Right renal pelvis (tissue), 4 donors: ENCODE measurements around the gene NUBPL. TPM values are rescaled to one million over a fixed set of nuclear protein-coding genes. Genes with fewer than 3 reads are reported as not detected.
"Not testable (repeated sequence)": the region's sequence is repeated elsewhere in the genome, so short reads cannot be mapped to it uniquely, and the experiment has no call there.

Experiments
- DNase-seq, 4 donors: peaks; one replicate each; pipeline ENCODE4 v3.0.0-alpha.2; 2013; ENCODE audit warnings: low read depth in 4 of 4, low spot score in 3 of 4, missing footprints in 1 of 4
- polyA plus RNA-seq, 4 donors: library from polyadenylated mRNA; unstranded; fragments of 120-200 nt; gene quantifications; one replicate each; pipeline ENCODE4 v1.2.1, GENCODE V29; 2013; ENCODE audit not compliant: insufficient read length in 4 of 4

NUBPL gene
- polyA plus RNA-seq, 4 donors = 15.1 to 19.7 (median 17.4) TPM

DNA sequence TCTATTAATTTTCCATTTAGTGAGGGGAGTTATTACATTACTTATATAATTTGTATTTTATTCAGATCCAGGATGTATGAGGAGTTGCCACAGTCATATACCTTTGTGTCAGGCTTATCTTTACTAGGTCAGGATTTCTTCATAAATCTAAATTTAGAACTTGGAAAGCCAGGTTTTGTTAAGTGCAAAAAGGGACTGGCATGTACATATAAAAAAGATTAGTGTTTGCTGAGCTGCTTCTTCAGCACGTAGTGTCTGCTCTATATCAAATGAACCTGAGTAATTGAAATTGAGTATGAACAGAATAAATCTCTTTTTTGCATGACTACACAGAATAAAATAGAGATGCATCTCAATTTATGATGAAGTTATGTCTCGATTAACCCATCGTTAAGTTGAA lies 157.4 kb downstream of the NUBPL start:
- DNase-seq = no peak

DNA sequence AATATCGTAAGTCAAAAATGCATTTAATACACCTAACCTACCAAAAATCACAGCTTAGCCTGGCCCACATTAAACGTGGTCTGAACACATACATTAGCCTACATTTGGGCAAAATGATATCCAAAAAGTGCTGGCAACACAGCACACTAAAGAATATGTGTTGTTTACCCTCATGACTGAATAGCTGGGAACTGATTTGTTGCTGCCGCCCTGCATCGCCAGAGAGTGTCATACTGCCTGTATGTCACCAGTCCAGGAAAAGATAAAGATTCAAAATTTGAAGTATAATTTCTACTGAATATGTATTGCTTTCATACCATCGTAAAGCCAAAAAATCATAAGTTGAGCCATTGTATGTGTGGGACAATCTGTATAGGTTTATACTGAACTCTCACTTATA lies 157.8 kb downstream of the NUBPL start:
- DNase-seq = no peak

- DNase-seq = no peak
Observed at GRCh38 chr14:31726337-31726736, 165.1 kb downstream of the NUBPL start.

GRCh38 chr14:31727797-31728196 lies 166.6 kb downstream of the NUBPL start:
- no peak for DNase-seq

GRCh38 chr14:31740688-31741087 lies 179.5 kb downstream of the NUBPL start:
- DNase-seq = no peak

DNA sequence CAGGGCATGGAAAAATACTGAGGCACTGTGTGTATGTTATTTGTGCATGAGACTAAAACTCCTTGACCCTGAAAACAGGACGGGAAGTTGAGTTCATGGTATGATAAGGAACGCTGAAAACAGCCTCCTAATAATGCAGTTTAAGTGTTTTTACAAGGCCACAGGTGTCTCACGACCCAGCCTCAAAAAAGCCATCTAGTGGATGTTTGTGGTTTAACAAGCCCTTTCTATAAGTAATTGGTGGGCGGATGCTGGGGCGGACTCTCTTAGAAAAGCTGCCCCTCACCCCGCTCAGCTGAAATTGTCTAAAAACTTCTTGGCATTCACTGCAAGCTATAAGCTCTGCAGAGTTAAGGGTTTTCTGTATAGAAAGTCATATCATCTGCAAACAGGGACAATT lies 184.5 kb downstream of the NUBPL start:
- no peak for DNase-seq

- DNase-seq = no peak
Observed at GRCh38 chr14:31746326-31746725, 185.1 kb downstream of the NUBPL start.

- DNase-seq = no peak
Observed at GRCh38 chr14:31749275-31749674, 188.1 kb downstream of the NUBPL start.

DNA sequence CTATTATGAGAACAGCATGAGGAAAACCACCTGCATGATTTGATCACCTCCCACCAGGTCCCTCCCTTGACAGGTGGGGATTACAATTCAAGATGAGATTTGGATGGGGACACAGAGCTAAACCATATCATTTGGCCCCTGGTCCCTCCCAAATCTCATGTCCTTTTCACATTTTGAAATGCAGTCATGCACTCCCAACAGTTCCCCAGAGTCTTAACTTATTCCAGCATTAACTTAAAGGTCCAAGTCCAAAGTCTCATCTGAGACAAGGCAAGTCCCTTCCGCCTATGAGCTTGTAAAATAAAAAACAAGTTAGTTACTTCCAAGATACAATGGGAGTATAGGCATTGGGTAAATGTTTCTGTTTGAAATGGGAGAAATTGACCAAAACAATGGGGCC lies 189.8 kb downstream of the NUBPL start:
- DNase-seq = not testable (repeated sequence)

- DNase-seq = no peak
Observed at GRCh38 chr14:31752867-31753661, 191.9 kb downstream of the NUBPL start.

DNA sequence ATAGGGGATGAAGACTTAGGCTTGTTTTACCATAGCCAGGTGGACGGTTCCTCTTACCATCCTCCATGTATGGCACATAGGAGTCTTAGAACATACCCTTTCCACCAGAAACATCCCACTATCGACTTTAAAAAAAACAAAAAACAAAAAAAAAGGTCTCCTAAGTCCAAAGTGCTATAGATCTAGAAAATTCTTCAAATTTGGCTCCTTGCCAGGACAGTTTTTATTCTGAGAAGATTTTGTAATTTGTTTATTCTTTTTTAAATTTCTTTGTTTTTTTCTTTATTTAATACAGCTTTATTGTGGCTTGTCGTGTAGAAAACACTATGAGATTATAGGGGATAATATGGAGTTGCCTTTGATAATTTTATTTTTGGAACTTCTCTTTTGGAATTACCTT lies 197.7 kb downstream of the NUBPL start:
- DNase-seq = no peak

GRCh38 chr14:31760277-31760676 lies 199.1 kb downstream of the NUBPL start:
- no peak for DNase-seq

GRCh38 chr14:31761325-31761724 lies 200.1 kb downstream of the NUBPL start:
- DNase-seq = no peak

- no peak for DNase-seq
Observed at GRCh38 chr14:31763041-31763440, 201.8 kb downstream of the NUBPL start.

DNA sequence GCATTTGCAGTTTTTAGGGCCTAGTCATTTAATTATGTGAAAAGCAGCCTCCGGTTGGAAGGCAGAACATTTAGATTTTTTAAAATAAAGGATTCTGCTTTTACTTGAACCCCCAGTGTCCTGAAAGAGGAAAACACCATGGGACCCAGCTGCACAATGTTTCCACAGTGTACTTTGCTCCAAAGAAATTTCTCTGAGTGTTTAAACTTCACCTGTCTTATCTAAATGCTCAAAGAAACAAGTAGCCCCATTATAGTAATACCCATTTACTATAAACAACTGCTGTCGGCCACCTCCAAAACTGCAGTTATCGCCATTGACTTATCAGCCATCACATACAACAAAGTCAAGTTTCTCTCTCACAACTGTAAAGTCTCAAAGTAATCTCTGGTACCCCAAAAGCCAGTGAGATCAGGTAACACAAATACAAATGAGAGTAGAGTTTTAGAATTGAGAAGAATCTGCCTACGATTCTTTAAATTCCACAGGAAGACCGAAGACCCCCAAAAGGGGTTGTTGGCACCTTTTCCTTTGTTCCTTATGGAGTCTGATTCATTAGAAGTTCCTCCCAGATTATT lies 205.2 kb downstream of the NUBPL start:
- DNase-seq = no peak

GRCh38 chr14:31768355-31768754 lies 207.2 kb downstream of the NUBPL start:
- DNase-seq = no peak

DNA sequence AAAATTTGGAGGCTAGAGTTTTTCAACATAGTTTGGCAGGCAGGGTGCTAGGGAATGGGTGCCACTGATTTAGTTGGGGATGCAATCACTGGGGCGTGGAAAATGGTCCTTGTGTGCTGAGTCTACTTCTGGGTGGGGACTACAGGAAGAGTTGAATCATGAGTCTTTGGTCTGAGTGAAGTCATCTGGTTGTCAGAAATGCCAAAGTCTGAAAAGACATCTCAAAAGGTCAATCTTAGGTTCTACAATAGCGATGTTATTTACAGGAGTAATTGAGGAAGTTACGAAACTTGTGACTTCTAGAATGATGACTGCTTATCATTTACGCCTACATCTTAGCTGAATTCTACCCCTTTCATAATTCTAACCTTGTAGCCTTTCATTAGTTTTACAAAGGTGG lies 209.1 kb downstream of the NUBPL start:
- DNase-seq = no peak

GRCh38 chr14:31774567-31774966 lies 213.4 kb downstream of the NUBPL start:
- DNase-seq = no peak

DNA sequence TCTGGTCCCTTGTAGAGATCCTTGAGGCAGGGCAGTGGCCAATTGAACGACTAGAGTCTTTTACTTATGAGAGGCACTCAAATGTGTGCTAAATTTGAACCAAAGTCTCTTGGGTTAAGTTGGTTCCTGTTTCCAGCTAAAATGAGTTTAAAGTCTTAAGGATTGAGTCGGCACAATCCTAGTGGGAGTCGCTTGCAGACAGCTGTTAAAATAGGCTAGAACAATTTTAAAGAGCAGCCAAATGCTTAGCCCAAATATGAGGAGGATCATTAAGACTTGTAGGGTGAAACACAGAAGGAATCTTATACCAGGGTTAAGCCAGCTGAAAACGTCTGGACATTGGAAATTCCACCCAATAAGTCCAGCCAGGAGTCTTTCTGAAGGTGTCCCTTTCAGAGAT lies 216.1 kb downstream of the NUBPL start:
- DNase-seq = no peak

DNA sequence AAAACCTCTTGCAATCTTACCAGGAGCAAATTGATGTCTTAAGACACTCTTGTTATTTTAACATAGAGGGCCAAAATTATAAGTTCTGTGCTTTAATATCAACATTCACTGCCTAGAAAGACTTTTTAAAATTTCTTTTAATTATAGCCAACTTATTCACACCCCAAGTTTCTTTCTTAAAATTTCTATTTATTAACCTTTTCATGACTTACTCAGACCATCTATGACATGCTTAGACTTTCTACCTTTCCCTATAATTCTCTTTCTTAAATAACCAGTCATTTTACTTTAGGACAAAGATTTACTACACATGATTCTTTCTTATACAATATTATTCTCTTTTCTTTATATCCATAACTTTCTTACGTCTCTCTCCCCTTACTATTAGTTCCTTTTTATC lies 220.4 kb downstream of the NUBPL start:
- DNase-seq = no peak

- no peak for DNase-seq
Observed at GRCh38 chr14:31785574-31785973, 224.4 kb downstream of the NUBPL start.

DNA sequence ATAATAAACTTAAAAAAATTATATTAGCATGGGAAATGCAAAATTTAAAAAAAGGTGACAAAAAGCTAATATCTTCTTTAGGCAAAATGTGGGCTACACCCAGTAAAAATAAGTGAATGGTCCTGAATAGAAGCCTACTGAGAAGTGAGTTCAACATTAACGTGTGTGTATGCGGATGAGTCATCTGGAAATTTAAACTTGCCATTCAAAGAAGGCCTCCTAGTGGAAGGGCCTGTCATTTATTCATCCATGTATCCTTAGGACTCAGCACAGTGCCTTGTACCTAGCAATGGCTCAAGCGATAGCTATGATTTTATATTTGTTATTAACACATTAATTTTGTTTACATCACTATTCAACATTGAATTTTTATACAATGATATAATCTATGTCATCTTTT lies 226.2 kb downstream of the NUBPL start:
- no peak for DNase-seq
